HEK293 (cell line): ENCODE data around the gene SMURF1.

Experiments
- CTCF ChIA-PET: fragments of 350-600 bp; formaldehyde crosslinking; extraction: SDS; loops from one replicate; lab custom pipeline; 2021; ENCODE audit warnings: antibody characterized with exemption; lab: Yijun Ruan, JAX
- POLR2A ChIA-PET: fragments of 300-600 bp; formaldehyde crosslinking; extraction: SDS; loops from one replicate; lab custom pipeline; 2020; ENCODE audit warnings: antibody characterized with exemption, inconsistent platforms; lab: Yijun Ruan, JAX
- H3K27ac ChIP-seq: fragments of 200-500 bp; sonication (Bioruptor generic); 2 replicates; pipeline ENCODE4 v1.5.1; 2014; ENCODE audit warnings: low read depth, low read length, control low read depth, inconsistent platforms; ENCODE audit errors: extremely low read depth
- H3K36me3 ChIP-seq, 2 experiments: fragments of 200-500 bp in 1 of 2; sonication (Bioruptor generic) in 1 of 2; 1 replicate in 1 of 2; 2 replicates in 1 of 2; pipeline ENCODE4 v1.5.1; 2014 to 2017; ENCODE audit warnings: inconsistent platforms in 2 of 2, low read length in 2 of 2; ENCODE audit not compliant: control insufficient read depth in 2 of 2, insufficient read depth in 1 of 2
- H3K4me1 ChIP-seq: fragments of 200-500 bp; sonication (Bioruptor generic); 2 replicates; pipeline ENCODE4 v1.5.1; 2014; ENCODE audit warnings: mild to moderate bottlenecking, low read length, inconsistent platforms; ENCODE audit not compliant: control insufficient read depth, insufficient read depth
- H3K4me3 ChIP-seq: 2 replicates; pipeline ENCODE4 v1.5.1; 2011; ENCODE audit warnings: low read depth, mild to moderate bottlenecking, control low read depth, low read length, moderate library complexity
- H3K9me3 ChIP-seq: fragments of 200-500 bp; sonication (Bioruptor generic); 2 replicates; pipeline ENCODE4 v1.5.1; 2014; ENCODE audit warnings: low read depth, low read length, inconsistent platforms; ENCODE audit not compliant: control insufficient read depth, insufficient read depth
- FEZF1 ChIP-seq: fragments of 450-650 bp; formaldehyde crosslinking; IDR thresholded peaks from 2 replicates; pipeline ENCODE4 v1.5.1; 2016; ENCODE audit warnings: missing biosample characterization, missing genetic modification characterization
- GFI1B ChIP-seq: fragments of 450-650 bp; formaldehyde crosslinking; IDR thresholded peaks from 2 replicates; pipeline ENCODE4 v1.5.1; 2016; ENCODE audit warnings: missing biosample characterization, missing genetic modification characterization
- GLI2 ChIP-seq: fragments of 450-650 bp; formaldehyde crosslinking; IDR thresholded peaks from 2 replicates; pipeline ENCODE4; 2017; ENCODE audit warnings: missing biosample characterization, missing genetic modification characterization, low read depth, borderline replicate concordance
- KLF7 ChIP-seq: fragments of 450-650 bp; formaldehyde crosslinking; IDR thresholded peaks from 2 replicates; pipeline ENCODE4 v1.5.1; 2016; ENCODE audit warnings: missing biosample characterization, missing genetic modification characterization, borderline replicate concordance
- MZF1 ChIP-seq: fragments of 450-650 bp; formaldehyde crosslinking; IDR thresholded peaks from 2 replicates; pipeline ENCODE4 v1.5.1; 2017; ENCODE audit warnings: missing biosample characterization, missing genetic modification characterization, borderline replicate concordance
- ZBTB7A ChIP-seq: fragments of 450-650 bp; formaldehyde crosslinking; IDR thresholded peaks from 2 replicates; pipeline ENCODE4 v1.5.1; 2016; ENCODE audit warnings: low read depth, missing biosample characterization, missing genetic modification characterization
- ZFP3 ChIP-seq: fragments of 450-650 bp; formaldehyde crosslinking; IDR thresholded peaks from 2 replicates; pipeline ENCODE4 v1.5.1; 2016; ENCODE audit warnings: low read depth, missing biosample characterization, missing genetic modification characterization
- ZNF121 ChIP-seq: fragments of 450-650 bp; formaldehyde crosslinking; IDR thresholded peaks from 2 replicates; pipeline ENCODE4 v1.5.1; 2016; ENCODE audit warnings: missing biosample characterization, missing genetic modification characterization
- ZNF146 ChIP-seq: fragments of 450-650 bp; formaldehyde crosslinking; IDR thresholded peaks from 2 replicates; pipeline ENCODE4 v1.5.1; 2016; ENCODE audit warnings: missing biosample characterization, missing genetic modification characterization
- ZNF311 ChIP-seq: fragments of 450-650 bp; formaldehyde crosslinking; IDR thresholded peaks from 2 replicates; pipeline ENCODE4 v1.5.1; 2017; ENCODE audit warnings: missing biosample characterization, missing genetic modification characterization, borderline replicate concordance
- ZNF366 ChIP-seq: fragments of 450-650 bp; formaldehyde crosslinking; conservative IDR thresholded peaks from 2 replicates; pipeline ENCODE4 v1.5.1; 2016; ENCODE audit warnings: missing biosample characterization, missing genetic modification characterization
- ZNF48 ChIP-seq: fragments of 450-650 bp; formaldehyde crosslinking; IDR thresholded peaks from 2 replicates; pipeline ENCODE4 v1.5.1; 2016; ENCODE audit warnings: missing biosample characterization, missing genetic modification characterization
- ZNF560 ChIP-seq: fragments of 450-650 bp; formaldehyde crosslinking; IDR thresholded peaks from 2 replicates; pipeline ENCODE4 v1.5.1; 2017; ENCODE audit warnings: missing biosample characterization, missing genetic modification characterization, borderline replicate concordance
- ZNF624 ChIP-seq: fragments of 450-650 bp; formaldehyde crosslinking; IDR thresholded peaks from 2 replicates; pipeline ENCODE4 v1.5.1; 2017; ENCODE audit warnings: missing biosample characterization, missing genetic modification characterization
- ZNF785 ChIP-seq: fragments of 450-650 bp; formaldehyde crosslinking; IDR thresholded peaks from 2 replicates; pipeline ENCODE4 v1.5.1; 2016; ENCODE audit warnings: missing biosample characterization, missing genetic modification characterization
- ZNF792 ChIP-seq: fragments of 450-650 bp; formaldehyde crosslinking; IDR thresholded peaks from 2 replicates; pipeline ENCODE4 v1.5.1; 2016; ENCODE audit warnings: missing biosample characterization, missing genetic modification characterization
- ZSCAN30 ChIP-seq: fragments of 450-650 bp; IDR thresholded peaks from 2 replicates; pipeline ENCODE4 v1.5.1; 2018; ENCODE audit warnings: missing biosample characterization, mild to moderate bottlenecking, missing genetic modification characterization, moderate library complexity
- TF ChIP-seq, protein P1 (sequence below): fragments of 450-650 bp; formaldehyde crosslinking; IDR thresholded peaks from 2 replicates; pipeline ENCODE4 v1.5.1; 2017; ENCODE audit warnings: missing biosample characterization, missing genetic modification characterization
- TF ChIP-seq, protein P2 (sequence below): fragments of 450-650 bp; formaldehyde crosslinking; IDR thresholded peaks from 2 replicates; pipeline ENCODE4 v1.5.1; 2016; ENCODE audit warnings: missing biosample characterization, missing genetic modification characterization
- TF ChIP-seq, protein P3 (sequence below): fragments of 450-650 bp; formaldehyde crosslinking; IDR thresholded peaks from 2 replicates; pipeline ENCODE4 v1.5.1; 2017; ENCODE audit warnings: missing biosample characterization, missing genetic modification characterization
- TF ChIP-seq, protein P4 (sequence below): fragments of 450-650 bp; formaldehyde crosslinking; IDR thresholded peaks from 2 replicates; pipeline ENCODE4 v1.5.1; 2016; ENCODE audit warnings: missing biosample characterization, missing genetic modification characterization

SMURF1 gene

DNA sequence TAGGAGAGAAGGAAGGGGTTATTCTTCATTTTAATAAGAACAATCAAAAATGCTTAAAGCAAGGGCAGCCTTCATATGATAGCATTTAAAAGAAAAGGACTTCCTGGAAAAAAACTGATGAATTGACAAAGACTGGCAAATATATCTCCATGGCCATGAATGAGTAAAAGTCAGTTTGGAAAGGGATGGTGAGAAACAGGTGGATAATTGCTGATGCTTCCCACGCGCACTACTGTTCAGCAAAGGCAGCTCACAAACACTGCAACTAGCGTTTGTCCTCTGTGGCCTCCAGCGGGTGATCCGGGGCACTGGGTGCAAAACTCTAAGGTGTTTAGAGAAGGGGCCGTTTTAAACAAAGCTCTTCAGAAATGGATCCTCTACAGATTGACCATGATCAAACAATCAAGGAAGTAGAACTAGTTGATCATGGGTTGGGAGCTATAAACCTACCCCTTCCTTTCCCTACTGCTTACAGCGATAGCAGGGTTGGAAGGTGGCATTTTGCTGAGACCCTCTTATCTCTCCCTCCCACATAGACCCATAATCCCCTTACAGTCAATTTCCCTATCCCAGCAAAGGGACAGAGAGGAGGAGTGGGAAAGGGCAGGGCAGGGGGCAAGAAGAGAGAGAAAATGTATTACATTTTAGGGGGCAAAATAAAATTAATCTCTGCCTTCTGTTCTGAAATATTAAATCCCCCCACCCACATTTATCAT, 53.8 kb downstream of the SMURF1 start (continued):
- TF ChIP-seq, protein P1, sequence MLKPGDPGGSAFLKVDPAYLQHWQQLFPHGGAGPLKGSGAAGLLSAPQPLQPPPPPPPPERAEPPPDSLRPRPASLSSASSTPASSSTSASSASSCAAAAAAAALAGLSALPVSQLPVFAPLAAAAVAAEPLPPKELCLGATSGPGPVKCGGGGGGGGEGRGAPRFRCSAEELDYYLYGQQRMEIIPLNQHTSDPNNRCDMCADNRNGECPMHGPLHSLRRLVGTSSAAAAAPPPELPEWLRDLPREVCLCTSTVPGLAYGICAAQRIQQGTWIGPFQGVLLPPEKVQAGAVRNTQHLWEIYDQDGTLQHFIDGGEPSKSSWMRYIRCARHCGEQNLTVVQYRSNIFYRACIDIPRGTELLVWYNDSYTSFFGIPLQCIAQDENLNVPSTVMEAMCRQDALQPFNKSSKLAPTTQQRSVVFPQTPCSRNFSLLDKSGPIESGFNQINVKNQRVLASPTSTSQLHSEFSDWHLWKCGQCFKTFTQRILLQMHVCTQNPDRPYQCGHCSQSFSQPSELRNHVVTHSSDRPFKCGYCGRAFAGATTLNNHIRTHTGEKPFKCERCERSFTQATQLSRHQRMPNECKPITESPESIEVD (tag by site-specific recombination): no peak
- no peak for TF ChIP-seq ZNF146 (tag by site-specific recombination)
- no peak for TF ChIP-seq ZNF48

DNA sequence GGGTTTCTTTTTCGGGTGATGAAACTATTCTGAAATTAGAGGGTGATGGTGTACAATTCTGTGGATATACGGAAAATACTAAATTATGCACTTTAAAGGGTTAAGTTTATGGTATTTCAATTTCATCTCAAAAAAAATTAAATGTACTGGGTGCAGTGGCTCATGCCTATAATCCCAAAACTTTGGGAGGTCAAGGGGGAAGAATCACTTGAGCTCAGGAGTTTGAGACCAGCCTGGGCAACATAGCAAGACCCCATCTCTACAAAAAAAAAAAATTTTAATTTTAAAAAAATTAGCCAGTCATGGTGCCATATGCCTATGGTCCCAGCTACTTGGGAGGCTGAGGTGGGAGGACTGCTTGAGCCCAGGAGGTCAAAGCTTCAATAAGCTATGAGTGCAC, 57.0 kb downstream of the SMURF1 start:
- Histone ChIP-seq H3K27ac (no peak overlapping the region), H3K9me3 (no peaks in the 10 kb centered on the region), H3K4me1 (peaks cover 7% of the 10 kb centered on the region; the same call in 1 of the 2 replicates), H3K4me3 (no peak overlapping the region), H3K36me3 (no peaks in the 10 kb centered on the region)
- CTCF ChIA-PET: interaction anchor here (0.7 to 1.2 kb wide), 2 partner anchors 48 to 241 kb away, joined by 3 read pairs; no protein-coding TSS in a partner anchor
- POLR2A ChIA-PET: no interaction called here
- TF ChIP-seq ZNF366 (tag by site-specific recombination) (no peak), ZNF121 (peak; percentile 79)

DNA sequence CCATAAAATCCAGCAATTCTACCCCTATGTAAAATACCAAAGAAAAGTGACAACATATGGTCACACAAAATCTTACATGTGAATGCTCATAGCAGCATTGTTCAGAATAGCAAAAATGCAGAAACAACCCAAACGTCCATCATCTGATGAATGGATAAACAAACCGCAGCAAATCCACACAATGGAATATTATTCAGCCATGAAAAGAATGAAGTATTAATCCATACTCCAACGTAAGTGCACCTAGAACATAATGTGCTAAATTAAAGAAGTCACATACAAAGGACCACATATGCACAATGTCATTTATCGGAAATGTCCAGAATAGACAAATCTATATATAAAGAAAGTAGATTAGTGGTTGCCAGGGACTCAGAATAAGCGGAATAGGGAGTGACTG, 57.4 kb downstream of the SMURF1 start:
- H3K36me3 ChIP-seq: no peaks in the 10 kb centered on the region
- ChIA-PET CTCF (interaction anchor here (0.7 to 1.2 kb wide), 2 partner anchors 48 to 242 kb away, joined by 3 read pairs; no protein-coding TSS in a partner anchor), POLR2A (no interaction called here)
- no peaks in the 10 kb centered on the region for H3K9me3 ChIP-seq
- no peak for TF ChIP-seq ZNF560
- peak; percentile 79 for TF ChIP-seq ZNF146 (tag by site-specific recombination)
- no peak for TF ChIP-seq FEZF1
- TF ChIP-seq ZNF311 (tag by site-specific recombination): no peak
- H3K4me3 ChIP-seq: no peak overlapping the region
- peaks cover 7% of the 10 kb centered on the region; the same call in 1 of the 2 replicates for H3K4me1 ChIP-seq
- H3K27ac ChIP-seq: no peak overlapping the region

DNA sequence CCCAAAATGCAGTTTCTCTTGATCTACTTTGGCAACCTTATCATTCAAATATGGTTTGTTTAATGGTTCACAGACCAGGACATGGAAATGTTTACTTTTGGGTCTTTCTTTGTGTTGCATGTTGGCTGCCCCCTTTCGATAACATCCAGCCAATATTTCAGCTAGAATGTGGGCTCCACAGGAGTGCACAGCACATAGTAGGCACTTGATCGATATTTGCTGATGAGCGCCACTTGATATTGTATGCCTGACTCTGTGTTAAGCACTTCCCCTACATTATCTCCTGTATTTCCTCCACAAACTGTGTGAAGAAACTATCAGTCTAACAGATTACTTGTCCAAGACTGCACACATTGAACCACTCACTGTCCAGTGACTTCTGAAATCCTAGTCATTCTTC, 60.2 kb downstream of the SMURF1 start:
- CTCF ChIA-PET: interaction anchor here (0.6 kb wide), 1 partner anchor 326 kb away, joined by 3 read pairs; no protein-coding TSS in a partner anchor

More for the DNA sequence above, 60.2 kb downstream of the SMURF1 start:
- POLR2A ChIA-PET: no interaction called here
- Histone ChIP-seq H3K27ac (no peak overlapping the region), H3K9me3 (no peaks in the 10 kb centered on the region), H3K4me1 (peaks cover 7% of the 10 kb centered on the region), H3K4me3 (no peak overlapping the region), H3K36me3 (no peaks in the 10 kb centered on the region)
- TF ChIP-seq, protein P2, sequence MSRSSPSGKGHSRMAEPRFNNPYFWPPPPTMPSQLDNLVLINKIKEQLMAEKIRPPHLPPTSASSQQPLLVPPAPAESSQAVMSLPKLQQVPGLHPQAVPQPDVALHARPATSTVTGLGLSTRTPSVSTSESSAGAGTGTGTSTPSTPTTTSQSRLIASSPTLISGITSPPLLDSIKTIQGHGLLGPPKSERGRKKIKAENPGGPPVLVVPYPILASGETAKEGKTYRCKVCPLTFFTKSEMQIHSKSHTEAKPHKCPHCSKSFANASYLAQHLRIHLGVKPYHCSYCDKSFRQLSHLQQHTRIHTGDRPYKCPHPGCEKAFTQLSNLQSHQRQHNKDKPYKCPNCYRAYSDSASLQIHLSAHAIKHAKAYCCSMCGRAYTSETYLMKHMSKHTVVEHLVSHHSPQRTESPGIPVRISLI (tag by site-specific recombination): no peak
- TF ChIP-seq, protein P3, sequence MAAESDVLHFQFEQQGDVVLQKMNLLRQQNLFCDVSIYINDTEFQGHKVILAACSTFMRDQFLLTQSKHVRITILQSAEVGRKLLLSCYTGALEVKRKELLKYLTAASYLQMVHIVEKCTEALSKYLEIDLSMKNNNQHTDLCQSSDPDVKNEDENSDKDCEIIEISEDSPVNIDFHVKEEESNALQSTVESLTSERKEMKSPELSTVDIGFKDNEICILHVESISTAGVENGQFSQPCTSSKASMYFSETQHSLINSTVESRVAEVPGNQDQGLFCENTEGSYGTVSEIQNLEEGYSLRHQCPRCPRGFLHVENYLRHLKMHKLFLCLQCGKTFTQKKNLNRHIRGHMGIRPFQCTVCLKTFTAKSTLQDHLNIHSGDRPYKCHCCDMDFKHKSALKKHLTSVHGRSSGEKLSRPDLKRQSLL (tag by site-specific recombination): no peak
- TF ChIP-seq ZNF624 (tag by site-specific recombination) (no peak), ZBTB7A (tag by site-specific recombination) (no peak), ZNF785 (no peak), GFI1B (tag by site-specific recombination) (no peak), ZSCAN30 (tag by site-specific recombination) (no peak), ZFP3 (tag by site-specific recombination) (no peak), KLF7 (no peak), MZF1 (tag by site-specific recombination) (no peak), GLI2 (tag by site-specific recombination) (no peak), ZNF792 (tag by site-specific recombination) (no peak)
- TF ChIP-seq, protein P4, sequence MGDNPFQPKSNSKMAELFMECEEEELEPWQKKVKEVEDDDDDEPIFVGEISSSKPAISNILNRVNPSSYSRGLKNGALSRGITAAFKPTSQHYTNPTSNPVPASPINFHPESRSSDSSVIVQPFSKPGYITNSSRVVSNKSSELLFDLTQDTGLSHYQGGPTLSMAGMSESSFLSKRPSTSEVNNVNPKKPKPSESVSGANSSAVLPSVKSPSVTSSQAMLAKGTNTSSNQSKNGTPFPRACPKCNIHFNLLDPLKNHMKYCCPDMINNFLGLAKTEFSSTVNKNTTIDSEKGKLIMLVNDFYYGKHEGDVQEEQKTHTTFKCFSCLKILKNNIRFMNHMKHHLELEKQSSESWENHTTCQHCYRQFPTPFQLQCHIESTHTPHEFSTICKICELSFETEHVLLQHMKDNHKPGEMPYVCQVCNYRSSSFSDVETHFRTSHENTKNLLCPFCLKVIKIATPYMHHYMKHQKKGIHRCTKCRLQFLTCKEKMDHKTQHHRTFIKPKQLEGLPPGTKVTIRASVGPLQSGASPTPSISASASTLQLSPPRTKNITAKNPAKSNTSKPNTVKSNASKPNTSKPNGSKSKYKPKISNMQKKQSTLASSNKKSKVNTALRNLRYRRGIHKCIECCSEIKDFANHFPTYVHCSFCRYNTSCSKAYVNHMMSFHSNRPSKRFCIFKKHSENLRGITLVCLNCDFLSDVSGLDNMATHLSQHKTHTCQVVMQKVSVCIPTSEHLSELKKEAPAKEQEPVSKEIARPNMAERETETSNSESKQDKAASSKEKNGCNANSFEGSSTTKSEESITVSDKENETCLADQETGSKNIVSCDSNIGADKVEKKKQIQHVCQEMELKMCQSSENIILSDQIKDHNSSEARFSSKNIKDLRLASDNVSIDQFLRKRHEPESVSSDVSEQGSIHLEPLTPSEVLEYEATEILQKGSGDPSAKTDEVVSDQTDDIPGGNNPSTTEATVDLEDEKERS (tag by site-specific recombination): no peak
